ENCODE measurements around the gene FCHSD2. TPM values are rescaled to one million over a fixed set of nuclear protein-coding genes. Genes with fewer than 3 reads are reported as not detected.
"Not testable (repeated sequence)": the region's sequence is repeated elsewhere in the genome, so short reads cannot be mapped to it uniquely, and the experiment has no call there.

Gene FCHSD2
- total RNA-seq, 1 donor from 2014 or later: 10.0 TPM

- FAIRE-seq (no peak), DNase-seq (ENCODE audit: low read depth) (no peak)
- Histone ChIP-seq H3K4me3 (ENCODE audit: low read depth, low read length) (no peak overlapping the region), H3K27me3 (ENCODE audit: control insufficient read depth, insufficient read depth, low read length) (no peaks in the 10 kb centered on the region), H3K36me3 (ENCODE audit: control insufficient read depth, insufficient read depth, low read length) (peaks cover 4% of the 10 kb centered on the region)
- TF ChIP-seq CTCF (IDR thresholded peaks at IDR 0.05; ENCODE audit: insufficient read depth, low read length, severe bottlenecking): no peak
Observed at GRCh38 chr11:72807021-72807693, 335.0 kb downstream of the FCHSD2 start.

GRCh38 chr11:72806378-72806777 lies 335.7 kb downstream of the FCHSD2 start:
- not testable (repeated sequence) for DNase-seq (ENCODE audit: low read depth); H3K36me3 ChIP-seq (ENCODE audit: control insufficient read depth, insufficient read depth, low read length); H3K27me3 ChIP-seq (ENCODE audit: control insufficient read depth, insufficient read depth, low read length); FAIRE-seq; H3K4me3 ChIP-seq (ENCODE audit: low read depth, low read length)

GRCh38 chr11:72805216-72805615 lies 336.9 kb downstream of the FCHSD2 start:
- Histone ChIP-seq H3K4me3 (ENCODE audit: low read depth, low read length) (no peak overlapping the region), H3K27me3 (ENCODE audit: control insufficient read depth, insufficient read depth, low read length) (no peaks in the 10 kb centered on the region), H3K36me3 (ENCODE audit: control insufficient read depth, insufficient read depth, low read length) (peaks cover 4% of the 10 kb centered on the region)
- DNase-seq (ENCODE audit: low read depth): no peak
- no peak for FAIRE-seq
- TF ChIP-seq CTCF (IDR thresholded peaks at IDR 0.05; ENCODE audit: insufficient read depth, low read length, severe bottlenecking): no peak

GRCh38 chr11:72802822-72803221 lies 339.3 kb downstream of the FCHSD2 start:
- Histone ChIP-seq H3K27me3 (ENCODE audit: control insufficient read depth, insufficient read depth, low read length) (no peaks in the 10 kb centered on the region), H3K36me3 (ENCODE audit: control insufficient read depth, insufficient read depth, low read length) (no peaks in the 10 kb centered on the region), H3K4me3 (ENCODE audit: low read depth, low read length) (no peak overlapping the region)
- FAIRE-seq (no peak), DNase-seq (ENCODE audit: low read depth) (no peak)
- no peak for TF ChIP-seq CTCF (IDR thresholded peaks at IDR 0.05; ENCODE audit: insufficient read depth, low read length, severe bottlenecking)

GRCh38 chr11:72799441-72799840 lies 342.7 kb downstream of the FCHSD2 start:
- FAIRE-seq (no peak), DNase-seq (ENCODE audit: low read depth) (no peak)
- no peak for TF ChIP-seq CTCF (IDR thresholded peaks at IDR 0.05; ENCODE audit: insufficient read depth, low read length, severe bottlenecking)
- H3K36me3 ChIP-seq (ENCODE audit: control insufficient read depth, insufficient read depth, low read length): no peaks in the 10 kb centered on the region
- no peak overlapping the region for H3K4me3 ChIP-seq (ENCODE audit: low read depth, low read length)
- no peaks in the 10 kb centered on the region for H3K27me3 ChIP-seq (ENCODE audit: control insufficient read depth, insufficient read depth, low read length)

- H3K27me3 ChIP-seq (ENCODE audit: control insufficient read depth, insufficient read depth, low read length): no peaks in the 10 kb centered on the region
- no peaks in the 10 kb centered on the region for H3K36me3 ChIP-seq (ENCODE audit: control insufficient read depth, insufficient read depth, low read length)
- no peak overlapping the region for H3K4me3 ChIP-seq (ENCODE audit: low read depth, low read length)
- FAIRE-seq (no peak), DNase-seq (ENCODE audit: low read depth) (no peak)
- no peak for TF ChIP-seq CTCF (IDR thresholded peaks at IDR 0.05; ENCODE audit: insufficient read depth, low read length, severe bottlenecking)
Observed at GRCh38 chr11:72798361-72798760, 343.8 kb downstream of the FCHSD2 start.

Measured in bronchial epithelial cell (primary cell).